Stimulated activated CD8-positive, alpha-beta memory T cell treated with anti-CD3 and anti-CD28 coated beads, Interleukin-15, amount 100 ng/mL, for 1 hour (primary cell): ENCODE results near the gene IRF5.

Experiments used
- DNase-seq: peaks from one replicate; pipeline ENCODE4 v3.0.0-alpha.2; 2020; ENCODE audit warnings: low read depth

IRF5 gene

DNA sequence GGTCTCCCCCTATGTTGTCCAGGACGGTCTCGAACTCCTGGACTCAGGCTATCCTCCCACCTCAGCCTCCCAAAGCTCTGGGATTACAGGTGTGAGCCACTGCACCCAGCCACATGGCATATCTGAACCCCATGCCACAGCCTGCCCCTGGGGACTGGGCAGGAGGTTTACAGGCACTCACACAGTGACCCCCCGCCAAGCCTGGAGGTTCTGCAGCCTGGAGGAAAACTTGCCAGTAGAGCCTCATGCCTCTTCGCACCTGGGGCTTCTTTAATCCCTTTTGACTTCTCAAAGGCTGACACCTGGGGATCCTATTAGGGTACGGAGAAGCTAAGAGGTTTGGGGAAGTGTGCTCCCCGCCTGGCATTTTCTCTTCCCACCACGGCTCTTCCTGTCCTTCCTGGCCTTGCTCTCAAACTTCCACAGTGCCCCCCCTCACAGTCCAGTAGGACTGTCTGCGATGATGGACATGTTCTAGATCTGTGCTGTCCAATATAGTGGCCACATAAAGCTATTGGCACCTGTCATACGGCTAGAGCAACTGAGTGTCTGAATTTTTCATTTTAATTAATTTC, 15.8 kb upstream of the IRF5 start:
- DNase-seq: no peak

DNA sequence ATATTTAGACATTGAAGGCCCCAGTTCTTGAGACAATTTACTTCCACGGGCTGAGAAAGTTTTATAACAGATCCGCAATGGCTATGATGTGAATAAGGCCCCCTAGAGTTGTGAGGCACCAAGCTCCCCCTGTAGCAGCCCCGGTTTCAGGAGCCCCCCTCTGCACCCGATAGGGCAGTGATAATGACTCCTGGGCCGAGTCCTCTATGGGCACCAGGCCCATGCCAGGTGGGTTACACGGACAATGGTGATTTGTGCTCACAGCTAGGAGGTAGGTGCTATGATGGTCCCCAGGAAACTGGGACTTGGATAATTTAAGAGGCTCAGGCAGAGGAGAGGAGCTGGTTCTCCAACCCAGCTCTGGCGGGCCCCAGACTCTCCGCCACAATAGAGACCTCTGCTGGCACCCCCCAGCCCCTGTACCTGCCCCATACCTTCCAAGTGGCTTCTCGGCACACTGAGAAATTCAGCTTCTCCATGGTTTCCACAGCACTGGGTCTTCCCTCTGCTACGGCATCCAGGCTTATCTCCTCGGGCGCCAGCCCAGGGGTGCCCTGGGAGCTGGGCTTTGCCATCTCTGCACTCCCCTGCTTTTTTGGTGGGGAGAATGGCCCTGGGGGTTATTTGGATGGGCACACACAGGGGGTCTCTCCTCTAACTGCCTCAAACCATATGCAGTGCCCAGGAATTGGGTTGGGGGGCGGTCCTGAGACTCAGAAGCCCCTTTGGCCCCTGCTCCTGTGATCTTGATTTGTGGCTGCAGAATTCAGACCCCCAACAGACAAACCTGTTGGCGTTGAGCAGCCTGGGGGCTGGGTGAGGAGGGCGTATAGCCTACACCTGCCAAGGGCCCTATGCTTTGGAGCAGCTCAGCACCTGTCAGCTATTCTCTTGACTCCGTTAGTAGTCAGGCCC, 15.0 kb upstream of the IRF5 start:
- DNase-seq: no peak

DNA sequence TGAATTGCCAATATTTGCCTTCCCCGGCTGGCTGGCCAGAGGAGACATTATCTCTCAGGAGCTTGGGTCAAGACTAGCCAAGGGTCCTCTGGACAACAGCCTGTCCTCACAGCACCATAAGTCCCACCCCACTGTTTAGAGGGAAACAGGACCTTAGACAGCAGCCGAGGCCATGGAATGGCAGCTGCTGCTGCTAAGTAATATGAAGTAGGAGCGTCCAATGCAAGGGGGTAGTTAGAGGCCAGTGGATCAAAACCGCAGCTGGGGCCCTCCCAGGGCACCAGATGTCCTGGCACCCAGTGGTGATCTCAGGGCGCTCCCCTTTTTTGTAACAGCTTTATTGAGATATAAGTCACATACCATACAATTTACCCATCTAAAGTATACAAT, 14.3 kb upstream of the IRF5 start:
- DNase-seq: no peak

DNA sequence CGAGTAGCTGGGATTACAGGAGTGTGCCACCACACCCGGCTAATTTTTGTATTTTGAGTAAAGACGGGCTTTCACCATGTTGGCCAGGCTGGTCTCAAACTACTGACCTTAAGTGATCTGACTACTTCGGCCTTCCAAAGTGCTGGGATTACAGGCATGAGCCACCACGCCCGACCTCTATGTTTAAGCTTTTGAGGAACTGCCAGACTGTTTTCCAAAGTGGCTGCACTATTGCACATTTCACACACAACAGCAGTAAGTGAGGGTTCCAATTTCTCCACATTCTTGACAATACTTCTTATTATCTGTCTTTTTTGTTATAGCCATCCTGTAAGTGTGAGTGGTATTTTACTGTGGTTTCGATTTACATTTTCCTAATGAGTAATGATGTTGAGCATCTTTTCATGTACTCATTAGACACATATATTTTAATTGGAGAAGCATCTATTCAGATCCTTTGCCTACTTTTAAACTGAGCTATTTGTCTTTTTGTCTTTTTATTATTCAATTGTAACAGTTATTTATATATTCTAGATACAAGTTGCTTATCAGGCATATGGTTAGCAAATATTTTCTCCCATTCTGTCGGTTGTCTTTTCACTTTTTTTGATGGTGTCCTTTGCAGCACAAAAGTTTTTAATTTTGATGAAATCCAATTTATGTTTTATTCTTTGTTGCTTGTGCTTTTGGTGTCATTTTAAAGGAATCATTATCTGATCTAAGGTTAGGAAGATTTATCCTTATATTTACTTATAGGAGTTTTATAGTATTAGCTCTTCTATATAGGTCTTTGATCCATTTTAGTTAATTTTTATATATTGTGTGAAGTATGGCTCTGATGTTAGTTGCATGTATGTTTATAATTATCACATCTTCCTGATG, 12.8 kb upstream of the IRF5 start:
- no peak for DNase-seq

DNA sequence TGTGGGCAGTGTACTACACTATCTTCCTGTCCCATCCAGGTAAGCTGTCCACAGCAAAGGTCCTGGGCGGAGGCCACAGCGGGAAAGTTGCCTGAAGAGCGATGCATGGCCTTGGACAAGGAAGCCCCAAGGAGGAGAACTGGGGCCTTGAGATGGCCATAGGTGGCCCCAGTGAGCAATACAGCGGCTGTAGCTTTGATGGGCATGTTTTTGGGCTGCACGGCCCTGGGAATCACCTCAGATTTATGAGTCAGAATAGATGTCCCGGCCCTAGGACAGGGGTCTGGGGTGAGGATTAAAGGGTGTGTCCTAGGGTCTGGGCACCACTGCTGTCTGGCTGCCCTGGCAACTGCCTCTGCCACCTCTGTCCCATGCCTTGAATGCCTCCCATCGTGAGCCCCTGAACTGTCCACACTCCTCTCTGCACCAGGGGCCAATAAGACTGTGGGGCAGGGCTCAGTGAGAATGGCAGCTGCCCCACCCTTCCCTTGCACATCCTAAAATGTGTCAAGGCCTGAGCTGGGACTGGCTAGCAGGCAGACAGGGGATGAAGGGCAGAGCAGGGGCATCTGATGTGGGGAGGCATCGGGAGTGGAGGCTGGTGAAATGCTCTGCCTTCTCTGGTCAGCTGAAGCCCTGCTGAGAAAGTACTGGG, 9.4 kb upstream of the IRF5 start:
- no peak for DNase-seq

DNA sequence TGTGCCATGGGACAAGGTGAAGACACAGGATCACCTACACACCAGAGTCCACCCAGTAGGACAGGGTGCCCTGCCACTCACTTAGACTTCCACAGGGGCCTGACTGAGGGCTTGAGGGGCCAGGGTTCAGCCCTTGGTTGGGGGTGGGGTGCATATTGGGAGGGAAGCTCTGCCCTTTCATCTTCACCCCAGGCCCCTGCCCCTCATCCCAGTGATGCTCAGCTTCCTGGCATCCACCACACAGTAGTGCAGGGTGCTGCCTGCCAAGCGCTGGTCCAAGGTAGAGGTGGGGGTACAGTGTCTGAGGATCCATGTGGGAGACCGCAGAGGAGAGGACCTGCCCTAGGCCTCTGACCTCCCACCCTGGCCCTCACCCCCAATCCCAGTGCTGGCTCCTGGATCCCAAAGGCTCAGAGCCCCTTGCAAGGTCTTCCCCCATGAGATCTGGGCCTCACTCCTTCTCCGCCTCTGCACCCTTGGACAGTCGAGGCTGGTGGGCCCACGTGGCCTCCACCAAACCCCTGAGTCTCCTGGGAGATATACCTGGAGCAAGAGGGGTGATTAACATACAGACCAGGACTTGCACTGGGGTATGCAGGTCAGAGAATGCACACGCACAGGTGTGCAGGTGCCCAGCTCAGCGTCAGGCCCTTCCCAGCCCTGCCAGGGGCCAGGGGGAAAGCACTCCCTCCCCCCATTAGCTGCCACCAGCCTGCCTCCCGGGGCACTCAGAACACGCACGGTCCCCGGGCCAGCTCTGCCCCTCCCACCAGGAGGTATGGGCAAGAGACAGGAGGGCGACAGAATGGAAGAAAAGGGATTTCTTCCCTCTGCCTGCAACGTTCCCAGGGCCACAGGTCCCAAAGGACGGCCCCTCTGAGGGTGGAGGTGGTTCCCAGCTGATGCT, 8.6 kb upstream of the IRF5 start:
- no peak for DNase-seq

DNA sequence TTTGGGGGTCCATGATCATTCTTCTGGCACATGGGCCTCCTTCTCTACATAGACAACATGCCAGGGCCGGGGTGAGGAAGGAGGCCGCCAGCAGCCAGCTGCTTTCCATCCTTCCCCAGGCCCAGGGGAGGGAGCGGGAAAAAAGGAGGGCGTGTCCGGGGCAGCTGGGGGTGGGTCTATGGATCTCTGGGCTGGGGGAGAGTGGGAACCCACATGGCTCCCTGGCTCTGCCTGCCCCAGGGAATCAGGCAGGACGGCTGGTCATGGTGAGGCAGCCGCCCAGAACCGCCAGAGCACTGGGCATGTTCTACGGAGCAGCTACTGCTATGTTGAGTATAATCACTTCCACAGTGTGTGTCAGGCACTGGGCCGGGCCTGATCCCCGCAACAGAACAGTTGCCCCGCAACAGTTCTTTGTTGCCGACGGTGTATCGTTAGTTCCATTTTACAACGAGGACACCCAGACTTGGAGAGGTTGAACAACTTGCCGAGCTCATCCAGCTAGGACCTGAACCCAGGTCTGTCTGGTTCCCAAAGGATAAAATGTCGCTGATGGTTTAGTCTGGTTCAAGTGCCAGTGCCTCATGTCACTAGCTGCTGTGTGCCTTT, 6.4 kb upstream of the IRF5 start:
- DNase-seq: no peak

DNA sequence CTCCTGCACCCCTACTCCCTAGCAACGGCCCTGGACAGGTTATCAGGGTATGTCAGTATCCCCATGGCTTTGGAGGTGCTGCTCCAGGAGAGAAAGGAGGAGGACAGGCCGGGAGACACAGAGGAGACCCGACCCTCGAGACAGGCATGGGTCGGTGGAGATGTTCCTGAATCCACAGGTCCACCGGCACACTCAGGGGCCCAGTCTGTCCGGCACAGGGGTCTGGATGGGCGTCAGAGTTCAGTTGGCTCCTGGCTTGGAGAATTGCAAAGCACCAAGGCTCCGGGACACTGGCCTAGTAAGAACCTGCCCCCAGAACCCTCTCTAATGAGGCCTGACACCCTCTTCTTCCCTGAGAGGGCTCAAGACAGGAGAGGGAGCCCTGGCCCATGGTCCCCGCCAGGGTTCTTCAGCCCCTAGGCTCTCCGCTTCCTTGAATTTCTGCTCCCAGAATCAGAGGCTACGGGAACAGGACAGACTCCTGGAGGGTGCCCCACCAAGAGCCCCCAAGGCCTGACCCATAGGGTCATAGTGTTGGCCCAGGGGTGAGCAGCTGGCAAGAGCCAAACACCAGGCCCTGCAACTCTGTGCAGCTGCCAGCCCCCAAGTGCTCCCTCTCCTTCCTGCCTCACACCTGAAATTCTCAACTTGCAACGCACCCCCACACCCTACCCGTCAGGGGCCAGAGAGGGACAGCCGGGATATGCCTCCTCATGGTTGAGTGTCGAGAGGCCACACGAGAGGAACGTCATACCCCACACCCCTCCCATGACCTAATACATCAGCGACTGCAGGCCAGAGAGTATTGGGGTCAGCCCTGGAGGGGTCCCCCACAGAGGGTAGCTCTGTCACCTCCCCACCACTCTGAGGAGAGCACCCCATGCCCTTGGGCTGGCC, 5.5 kb upstream of the IRF5 start:
- DNase-seq: no peak

DNA sequence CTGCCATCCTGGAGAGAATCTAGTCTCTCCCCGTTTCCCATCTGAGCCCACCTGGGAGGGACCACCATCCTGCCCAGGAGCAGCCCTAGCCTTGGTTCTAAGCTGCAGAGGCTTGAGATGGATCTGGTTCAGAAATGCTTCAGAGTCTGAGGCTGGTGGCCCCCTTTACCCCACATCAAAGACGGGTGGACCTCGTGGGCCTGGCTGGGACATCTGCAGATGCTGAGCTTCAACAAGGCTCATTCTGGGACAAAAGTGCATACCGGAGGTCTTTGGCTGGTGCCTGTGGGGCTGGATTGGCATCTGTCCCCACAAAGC, 4.9 kb upstream of the IRF5 start:
- no peak for DNase-seq

DNA sequence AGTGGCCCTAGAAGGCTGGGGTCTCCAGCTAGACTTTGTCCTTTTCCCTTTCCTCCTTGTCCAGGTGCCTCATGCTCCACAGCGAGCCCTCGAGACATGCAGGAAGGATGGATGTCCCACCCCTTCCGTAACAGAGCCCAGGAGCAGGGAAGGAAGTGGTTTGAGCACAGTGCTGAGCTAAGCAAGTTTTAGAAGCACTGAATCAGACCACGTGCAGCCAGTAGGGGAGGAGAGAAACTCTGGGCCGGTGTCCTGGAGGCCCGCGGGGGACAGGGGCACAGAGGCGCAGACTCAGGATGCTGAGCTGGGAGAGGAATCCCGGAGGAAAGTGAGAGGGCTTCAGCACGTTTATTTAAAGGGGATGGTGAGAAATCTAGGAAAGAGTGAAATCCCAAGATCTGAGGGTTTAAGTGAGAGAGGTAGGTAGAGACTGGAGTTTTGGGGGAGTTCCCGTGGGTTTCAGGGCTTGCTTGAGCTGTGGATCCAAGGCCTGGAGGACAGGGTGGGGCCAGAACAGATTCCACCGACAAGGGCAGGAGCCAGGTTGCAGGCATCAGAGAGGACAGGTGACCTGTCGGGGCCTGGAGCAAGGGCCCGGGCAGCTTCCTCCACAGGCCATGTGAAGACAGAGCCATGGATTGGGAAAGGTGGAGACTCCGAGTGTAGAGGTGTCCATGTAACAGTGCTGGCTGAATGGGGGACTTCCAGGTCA, 4.4 kb upstream of the IRF5 start:
- DNase-seq: no peak

DNA sequence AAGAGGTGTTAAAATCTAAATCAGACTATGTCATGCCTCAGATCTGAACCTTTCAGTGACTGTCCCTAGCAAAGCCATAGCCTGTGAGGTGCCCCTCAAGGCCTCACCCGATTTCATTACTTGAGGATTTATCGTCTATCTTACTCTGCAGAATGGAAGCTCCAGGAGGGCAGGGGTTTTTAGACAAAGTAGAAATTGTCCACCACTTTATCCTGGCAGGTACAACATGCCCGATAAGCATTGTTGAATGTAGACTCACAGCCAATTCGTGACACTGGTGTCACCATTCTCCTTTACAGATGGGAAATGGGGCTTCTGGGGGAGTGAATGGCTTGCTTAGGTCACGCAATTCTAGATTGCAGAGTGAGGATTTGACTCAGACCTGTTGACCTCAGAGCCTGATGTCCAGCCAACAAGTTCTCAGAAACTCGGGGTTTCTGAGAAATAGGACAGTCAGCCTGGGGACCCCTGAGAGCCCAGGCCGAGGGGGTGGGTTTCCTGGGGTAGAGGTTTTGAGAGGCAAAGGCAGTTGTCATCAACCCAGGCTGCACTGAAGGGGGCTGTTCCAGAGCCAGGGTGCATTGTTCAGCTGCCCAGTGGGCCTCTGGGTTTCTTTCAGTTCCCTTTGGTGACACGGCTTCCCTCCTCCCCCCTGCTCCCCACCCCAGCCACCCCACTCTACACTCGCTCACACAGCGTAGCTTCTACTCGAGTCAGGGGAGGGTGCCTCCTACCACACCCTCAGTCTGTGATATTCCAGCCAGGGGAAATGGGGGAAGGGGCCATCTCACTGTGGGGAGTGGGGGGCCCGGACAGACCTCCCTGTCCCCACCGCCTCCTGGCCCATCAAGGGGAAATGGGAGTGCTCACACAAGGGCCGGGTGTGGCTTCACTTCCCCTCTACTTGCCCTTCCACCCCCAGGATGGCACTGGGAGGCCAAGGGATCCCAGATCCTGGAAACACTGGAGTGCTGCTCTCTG, 3.1 kb upstream of the IRF5 start:
- no peak for DNase-seq

DNA sequence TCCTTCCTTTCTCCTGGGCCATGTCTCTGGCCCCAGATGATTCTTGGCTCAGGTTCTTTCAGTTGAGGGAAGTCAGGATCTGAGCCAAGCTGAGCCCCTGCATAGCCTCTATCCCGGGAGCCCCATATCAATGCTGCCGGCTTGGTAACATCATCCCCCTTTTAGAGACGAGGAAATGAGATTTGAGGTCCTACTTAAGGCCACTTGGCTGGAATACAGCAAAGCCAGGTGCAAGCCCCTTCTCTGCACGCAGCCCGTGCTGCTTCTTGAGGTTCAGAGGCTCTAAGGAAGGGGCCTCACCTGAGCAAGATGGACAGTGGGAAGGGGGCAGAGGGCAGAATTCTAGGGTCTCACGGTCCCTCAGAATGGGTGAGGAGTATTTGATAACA, 2.4 kb upstream of the IRF5 start:
- DNase-seq: no peak

DNA sequence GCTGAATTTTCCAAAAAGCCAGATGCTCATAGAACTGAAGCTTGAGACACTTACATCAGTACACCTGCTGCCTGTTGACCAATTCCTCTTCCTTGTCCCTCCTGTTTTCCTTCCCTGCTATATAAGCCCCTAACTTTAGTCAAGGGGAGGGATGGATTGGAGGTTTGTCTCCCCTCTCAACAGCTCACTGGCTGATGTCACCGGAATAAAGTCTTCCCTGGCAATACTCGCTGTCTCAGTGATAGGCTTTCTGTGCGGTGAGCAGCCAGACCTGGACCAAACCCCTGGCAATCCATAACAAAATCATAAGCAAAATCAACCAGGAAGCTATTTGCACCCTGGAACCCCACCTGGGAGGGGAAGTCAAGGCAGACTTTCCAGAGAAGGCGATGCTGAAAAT, 929 bp upstream of the IRF5 start:
- no peak for DNase-seq

DNA sequence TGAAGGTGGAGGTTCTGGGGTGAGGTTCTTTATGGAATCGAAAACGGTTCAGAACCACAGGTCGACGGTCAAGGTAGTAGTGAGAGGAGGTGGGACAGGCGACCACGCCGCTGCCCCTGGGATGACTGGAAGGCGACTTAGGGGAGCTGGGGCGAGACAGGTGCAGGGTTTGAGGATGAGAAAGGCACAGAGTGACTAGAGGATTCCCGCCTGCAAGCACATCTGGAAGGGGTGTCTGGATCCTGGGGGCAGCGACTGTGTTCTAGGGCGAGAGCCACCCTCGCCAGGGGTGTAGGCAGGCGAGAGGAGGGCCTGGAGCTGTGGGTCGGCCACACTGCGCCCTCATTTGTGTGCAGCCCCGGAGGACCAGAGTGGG, 468 bp upstream of the IRF5 start:
- no peak for DNase-seq

DNA sequence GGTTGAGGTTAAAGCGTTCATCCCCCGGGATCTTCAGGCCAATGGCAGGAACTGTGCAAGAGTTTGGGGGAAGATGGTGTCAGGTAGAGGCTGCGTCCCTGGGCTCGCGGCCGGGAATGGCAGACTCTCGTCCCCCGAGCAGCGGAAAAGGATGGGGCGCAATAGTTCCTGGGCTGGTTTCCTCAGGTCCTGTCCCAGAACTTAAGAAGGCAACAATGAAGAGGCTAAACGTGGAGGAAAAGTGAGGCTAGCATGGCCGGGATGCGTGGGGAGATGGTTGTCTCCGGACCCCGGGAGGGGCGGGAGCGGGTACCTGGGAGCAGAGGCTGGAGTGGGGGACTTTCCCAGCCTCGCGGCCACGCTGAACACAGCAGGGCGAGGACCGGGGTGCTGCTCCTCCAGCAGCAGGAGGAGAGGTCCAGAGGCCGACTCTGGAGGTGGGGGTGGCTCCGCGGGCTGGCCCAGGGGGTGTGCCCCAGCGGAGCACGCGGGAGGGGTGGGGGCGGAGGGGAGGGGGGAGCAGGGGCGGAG, 882 bp downstream of the IRF5 start:
- DNase-seq: no peak

DNA sequence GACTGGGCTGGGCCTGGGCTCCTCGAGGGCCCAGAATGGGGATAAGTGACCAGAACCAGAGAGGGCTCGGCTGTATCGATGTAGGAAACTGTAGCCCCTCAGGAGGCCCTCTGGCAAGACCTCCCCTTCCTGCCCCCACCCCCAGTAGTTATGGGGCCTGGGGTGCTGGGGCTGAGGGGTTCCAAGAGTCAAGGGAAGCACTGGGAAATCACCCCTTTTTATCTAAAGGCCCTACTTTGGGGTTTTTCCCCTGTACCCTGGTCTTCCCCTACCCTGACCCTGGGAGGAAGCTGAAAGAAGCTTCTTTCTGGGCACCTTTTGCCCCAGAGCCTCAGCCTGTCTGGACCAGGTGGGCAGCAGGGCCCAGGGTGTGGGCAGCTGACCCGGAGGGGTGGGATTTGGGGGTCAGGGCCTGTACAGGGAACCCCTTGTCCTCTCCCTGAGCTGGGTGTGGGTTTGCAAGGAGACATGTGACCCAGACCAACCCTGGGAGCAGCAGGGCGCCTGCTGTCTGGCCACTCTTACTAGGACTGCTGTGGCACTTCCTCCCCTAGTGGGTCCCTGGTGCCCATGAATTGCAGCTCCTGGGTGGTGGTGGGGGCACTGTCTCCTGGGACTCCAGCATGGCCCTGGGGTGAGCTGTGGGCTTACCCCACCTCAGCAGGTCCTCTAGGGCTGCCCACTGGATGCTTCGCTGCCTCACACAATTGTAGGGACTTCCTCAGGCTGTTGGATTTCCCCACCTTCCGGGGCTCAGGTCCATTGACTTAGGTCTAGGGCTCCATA, 1.5 kb downstream of the IRF5 start:
- no peak for DNase-seq

DNA sequence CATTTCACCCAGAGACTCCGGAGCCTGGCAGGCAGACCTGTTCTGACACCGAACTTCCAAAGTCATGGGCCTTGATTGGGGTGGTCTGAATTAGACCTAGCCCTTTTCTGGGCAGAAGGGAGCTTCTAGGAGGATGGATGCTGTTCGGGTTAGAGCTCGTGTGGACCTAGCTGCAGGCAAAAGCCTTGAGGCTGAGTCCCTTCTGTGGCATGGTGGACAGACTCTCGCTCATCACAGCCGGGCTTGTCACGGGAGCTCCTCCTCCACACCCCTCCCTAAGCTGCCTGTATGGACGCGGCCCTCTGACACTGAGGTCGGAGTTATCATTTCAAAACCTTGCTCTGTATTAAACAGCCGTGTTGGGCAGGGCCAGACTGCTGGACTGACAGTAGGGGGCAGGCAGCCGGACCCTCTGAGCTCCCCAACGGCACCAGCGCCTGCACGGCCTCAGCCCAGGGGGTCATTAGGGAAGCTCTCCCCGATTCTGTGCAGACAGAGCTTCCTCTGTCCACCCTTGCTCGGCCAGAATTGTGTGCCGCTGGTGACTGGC, 2.2 kb downstream of the IRF5 start:
- no peak for DNase-seq
